ENCODE data around the gene PLEKHG5.

DNA sequence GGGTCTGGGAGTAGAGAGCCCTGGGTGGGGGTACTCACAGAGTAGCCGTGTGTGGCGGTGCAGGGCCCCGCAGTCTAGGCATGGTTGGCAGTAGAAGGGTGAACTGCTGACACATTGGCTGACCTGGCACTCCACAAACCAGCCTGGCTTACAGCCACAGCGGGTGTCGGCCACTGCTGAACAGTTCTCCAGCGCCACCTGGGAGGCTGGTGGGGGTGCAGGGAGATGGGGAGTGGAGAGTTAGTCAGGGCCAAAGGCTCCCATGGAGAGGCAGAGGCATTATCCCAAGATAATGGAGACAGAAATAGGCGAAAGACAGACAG is 27.0 kb downstream of the PLEKHG5 start:
- TF ChIP-seq, protein P1, sequence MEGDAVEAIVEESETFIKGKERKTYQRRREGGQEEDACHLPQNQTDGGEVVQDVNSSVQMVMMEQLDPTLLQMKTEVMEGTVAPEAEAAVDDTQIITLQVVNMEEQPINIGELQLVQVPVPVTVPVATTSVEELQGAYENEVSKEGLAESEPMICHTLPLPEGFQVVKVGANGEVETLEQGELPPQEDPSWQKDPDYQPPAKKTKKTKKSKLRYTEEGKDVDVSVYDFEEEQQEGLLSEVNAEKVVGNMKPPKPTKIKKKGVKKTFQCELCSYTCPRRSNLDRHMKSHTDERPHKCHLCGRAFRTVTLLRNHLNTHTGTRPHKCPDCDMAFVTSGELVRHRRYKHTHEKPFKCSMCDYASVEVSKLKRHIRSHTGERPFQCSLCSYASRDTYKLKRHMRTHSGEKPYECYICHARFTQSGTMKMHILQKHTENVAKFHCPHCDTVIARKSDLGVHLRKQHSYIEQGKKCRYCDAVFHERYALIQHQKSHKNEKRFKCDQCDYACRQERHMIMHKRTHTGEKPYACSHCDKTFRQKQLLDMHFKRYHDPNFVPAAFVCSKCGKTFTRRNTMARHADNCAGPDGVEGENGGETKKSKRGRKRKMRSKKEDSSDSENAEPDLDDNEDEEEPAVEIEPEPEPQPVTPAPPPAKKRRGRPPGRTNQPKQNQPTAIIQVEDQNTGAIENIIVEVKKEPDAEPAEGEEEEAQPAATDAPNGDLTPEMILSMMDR (conservative IDR thresholded peaks at IDR 0.05; ENCODE audit: low read depth, low read length): no peak
- no peak for TF ChIP-seq EZH2 (IDR thresholded peaks at IDR 0.05; ENCODE audit: borderline replicate concordance, low read depth, low read length, poor library complexity, severe bottlenecking)
